Dermis lymphatic vessel endothelial cell (primary cell): ENCODE measurements around the gene GPT2. TPM values are rescaled to one million over a fixed set of nuclear protein-coding genes. Genes with fewer than 3 reads are reported as not detected.

Experiments
- total RNA-seq: library from RNA; depleted of rRNA; stranded (reverse); fragments of >200 nt; gene quantifications from 2 replicates; pipeline ENCODE4 v1.2.1, GENCODE V29; 2014

GPT2 gene
- 2.3 and 4.0 TPM in 2 replicates for total RNA-seq

GRCh38 chr16:46883690-46884512 lies at the start of gene GPT2:
Gene GPT2, plus strand, starts transcription at chr16:46884362. Its CDS starts 354 bp downstream, at chr16:46884716.

GRCh38 chr16:46973207-46973995 lies 89.2 kb downstream of the GPT2 start, which contains the start of gene DNAJA2:
Gene DNAJA2, minus strand, starts transcription at chr16:46973674. Its CDS starts 102 bp downstream, at chr16:46973572.

Other genes with a start within 250 kb of the GPT2 start
- 88.9 and 102 TPM in 2 replicates for gene VPS35, start 195.2 kb upstream of the GPT2 start, total RNA-seq
- 2.7 and 3.3 TPM in 2 replicates for gene ORC6, start 194.7 kb upstream of the GPT2 start, total RNA-seq
- 0.09 and 0.11 TPM in 2 replicates for gene MYLK3, start 136.0 kb upstream of the GPT2 start, total RNA-seq
- 9.1 and 9.3 TPM in 2 replicates for gene C16orf87, start 53.2 kb upstream of the GPT2 start, total RNA-seq
- 66.0 and 92.5 TPM in 2 replicates for gene DNAJA2, start 89.3 kb downstream of the GPT2 start, total RNA-seq